Spleen (tissue), 13 donors: ENCODE measurements around the gene APRT. TPM values are rescaled to one million over a fixed set of nuclear protein-coding genes. Genes with fewer than 3 reads are reported as not detected.

ENCODE experiments used
- DNase-seq: peaks from one replicate; pipeline ENCODE4 v3.0.0-alpha.2; 2020
- H3K27ac ChIP-seq, 8 donors: fragments of 200-600 bp; sonication (generic) in 7 of 8; 1 replicate in 4 of 8; 2 replicates in 4 of 8; pipeline versions ENCODE4 v1.5.0 to v1.8.0; 2016 to 2021; ENCODE audit warnings: inconsistent platforms in 4 of 8, mild to moderate bottlenecking in 4 of 8, moderate library complexity in 1 of 8
- H3K27me3 ChIP-seq, 7 donors: fragments of 200-600 bp; sonication (generic) in 6 of 7; replicated peaks in 1 of 7; 1 replicate in 4 of 7; 2 replicates in 3 of 7; pipeline versions ENCODE4 v1.5.0 to v1.8.0; 2016 to 2021; ENCODE audit warnings: inconsistent platforms in 3 of 7, mild to moderate bottlenecking in 1 of 7
- H3K36me3 ChIP-seq, 6 donors: fragments of 200-600 bp; sonication (generic) in 5 of 6; 1 replicate in 4 of 6; 2 replicates in 2 of 6; pipeline versions ENCODE4 v1.5.0 to v1.8.0; 2016 to 2021; ENCODE audit warnings: inconsistent platforms in 2 of 6
- H3K4me1 ChIP-seq, 6 donors: fragments of 200-600 bp; sonication (generic) in 5 of 6; 1 replicate in 3 of 6; 2 replicates in 3 of 6; pipeline versions ENCODE4 v1.5.0 to v1.8.0; 2016 to 2021; ENCODE audit warnings: inconsistent platforms in 3 of 6
- H3K4me3 ChIP-seq, 8 donors: fragments of 200-600 bp; sonication (generic) in 7 of 8; 1 replicate in 4 of 8; 2 replicates in 4 of 8; pipeline versions ENCODE4 v1.5.0 to v1.8.0; 2016 to 2021; ENCODE audit warnings: inconsistent platforms in 4 of 8, mild to moderate bottlenecking in 4 of 8, moderate library complexity in 2 of 8
- H3K9me3 ChIP-seq, 8 donors: fragments of 200-600 bp; sonication (generic) in 7 of 8; 1 replicate in 4 of 8; 2 replicates in 4 of 8; pipeline versions ENCODE4 v1.5.0 to v1.8.0; 2016 to 2021; ENCODE audit warnings: inconsistent platforms in 4 of 8
- POLR2A ChIP-seq, 3 donors: fragments of 450-650 bp; IDR thresholded peaks; one replicate each; pipeline ENCODE4 v1.5.1; 2017; ENCODE audit warnings: antibody characterized with exemption in 3 of 3, mild to moderate bottlenecking in 1 of 3
- POLR2AphosphoS5 ChIP-seq, 3 donors: sonication (generic); formaldehyde crosslinking; IDR thresholded peaks; one replicate each; pipeline ENCODE4 v1.5.1; 2017; ENCODE audit warnings: antibody characterized with exemption in 3 of 3
- WGBS, 5 donors: extraction: QIAGEN DNeasy Blood & Tissue Kit in 3 of 5; methylation state at CpG; one replicate each; pipeline versions ENCODE4 v1.1.5 to v1.1.7; 2013 to 2018; 5-methylcytosine and 5-hydroxymethylcytosine counted together
- intact Hi-C: fragments of 100-400 bp; cut with DNase I; formaldehyde crosslinking; loops from one replicate; pipeline ENCODE4 v1.15.0; 2023; ENCODE audit warnings: low total_unique reads
- long read RNA-seq, 2 donors: transcript quantifications; one replicate each; lab custom pipeline, GENCODE V29; 2026
- polyA plus RNA-seq, 3 donors: library from polyadenylated mRNA; stranded (reverse); fragments of 200-250 nt; gene quantifications; one replicate each; pipeline ENCODE4 v1.2.1, GENCODE V29; 2013
- total RNA-seq, 7 donors: library from RNA; depleted of rRNA in 3 of 7; stranded (reverse); fragments of >200 nt in 3 of 7; fragmentation: NEBNext Ultra II Directional in 4 of 7; extraction: Animal tissue kit (Norgen Biotek cat#: 25700) in 4 of 7; gene quantifications; one replicate each; pipeline versions ENCODE4 v1.1.0 to v1.2.1, GENCODE V29; 2016 to 2021
- TF ChIP-seq, protein P1 (sequence below), 11 experiments: fragments of 200-600 bp in 7 of 11; fragments of 450-650 bp in 4 of 11; sonication (generic) in 4 of 11; IDR thresholded peaks in 8 of 11; conservative IDR thresholded peaks in 3 of 11; 1 replicate in 7 of 11; 2 replicates in 4 of 11; pipeline versions ENCODE4 v1.4.0 to v1.8.0; 2016 to 2021; ENCODE audit warnings: antibody characterized with exemption in 11 of 11, inconsistent platforms in 4 of 11, mild to moderate bottlenecking in 1 of 11
- donor health status: healthy with polysubstance abuse.
- donor health status: DM: no; HTN: no; CAD: no; lungs with moderate emphysema.
- donor health status: DM: no; HTN: no; CAD: no.
- donor health status: Bipolar disorder and iron deficiency.
- donor health status: healthy.
- donor health status: DM: no; HTN: no; CAD: no.
- donor health status: DM: yes; HTN: yes; CAD: no.

The APRT gene, protein sequence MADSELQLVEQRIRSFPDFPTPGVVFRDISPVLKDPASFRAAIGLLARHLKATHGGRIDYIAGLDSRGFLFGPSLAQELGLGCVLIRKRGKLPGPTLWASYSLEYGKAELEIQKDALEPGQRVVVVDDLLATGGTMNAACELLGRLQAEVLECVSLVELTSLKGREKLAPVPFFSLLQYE
- total RNA-seq (100 to 1,000 TPM in 3 of 7 donors, 10 to 100 TPM in 4; 84.1 to 112 (median 96.8) TPM), polyA plus RNA-seq (100 to 1,000 TPM; 187 to 259 (median 225) TPM)
- long read RNA-seq, donor 1, transcript APRT-201 (5 exons, 947 nt) = major isoform, 57 of 105 reads
- long read RNA-seq, donor 1, transcript APRT-202 (5 exons, 664 nt) = minor isoform, 16 of 105 reads
- long read RNA-seq, donor 1, partial matches to known transcripts = 20 of 105 reads
- long read RNA-seq, donor 1, other reads (novel, unspliced or antisense) = 11 of 105 reads
- long read RNA-seq, donor 2, transcript APRT-202 (5 exons, 664 nt) = minor isoform, 15 of 83 reads
- long read RNA-seq, donor 2, transcript APRT-201 (5 exons, 947 nt) = major isoform, 48 of 83 reads
- long read RNA-seq, donor 2, partial matches to known transcripts = 0 of 83 reads
- long read RNA-seq, donor 2, other reads (novel, unspliced or antisense) = 18 of 83 reads

DNA sequence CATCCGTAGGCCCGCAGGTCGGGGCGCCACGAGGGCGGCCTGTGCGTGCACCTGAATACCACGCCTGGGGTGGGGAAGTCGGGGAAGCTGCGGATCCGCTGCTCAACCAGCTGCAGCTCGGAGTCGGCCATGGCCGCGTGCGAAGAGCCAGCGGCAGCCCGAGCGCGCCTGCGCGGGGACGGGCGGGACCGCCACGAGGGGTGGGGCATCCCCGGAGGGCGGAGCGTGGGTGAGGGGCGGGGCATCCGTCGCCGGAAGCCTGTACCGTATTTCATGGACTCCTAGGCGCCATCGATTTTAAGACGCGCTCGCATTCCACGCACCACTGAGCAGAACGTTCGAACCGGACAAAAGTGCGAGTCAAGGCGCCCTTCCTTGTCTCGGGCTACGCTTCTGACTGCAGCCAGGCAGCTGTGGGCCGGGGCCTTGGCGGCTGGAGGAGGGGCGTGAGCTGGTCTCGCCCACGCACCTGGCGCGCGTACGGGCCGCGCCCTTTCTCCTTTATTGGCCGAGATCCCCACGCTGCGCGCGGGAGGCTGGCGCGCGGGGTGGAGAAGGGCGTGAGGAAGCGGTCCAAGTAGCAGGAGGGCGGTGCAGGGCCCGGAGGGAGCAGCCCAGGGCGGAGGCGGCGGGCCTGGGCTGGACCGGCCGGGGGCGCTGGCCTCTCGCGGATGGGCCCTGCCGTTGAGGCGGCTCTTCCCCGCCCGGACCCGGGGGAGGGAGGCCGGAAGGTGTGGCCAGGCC, at the start of gene APRT:
APRT (minus strand) TSS at position 160 of the 744 bp plus-strand sequence; CDS start at position 131, 29 bp downstream.
- WGBS, 5 donors = 0 to 1% (median 0%) methylated on average over 1 to 84 of the region's 84 CpGs
- Histone ChIP-seq H3K4me3 (peak within 1 kb of the TSS; percentile 71 to 98 (median 94)), H3K27me3 (no peaks in the 10 kb centered on the region), H3K27ac (peak within 1 kb of the TSS; percentile 85 to 96 (median 94)), H3K9me3 (no peaks in the 10 kb centered on the region), H3K4me1 (peaks cover 17 to 64% (median 37%) of the 10 kb centered on the region in 6 donors), H3K36me3 (peaks cover 0 to 42% (median 24%) of the 10 kb centered on the region in 6 donors)
- peak; percentile 99 for DNase-seq
- intact Hi-C loops = loop anchor here (5.0 kb wide), 1 partner anchor 45 kb away; the partner anchor contains the start of genes GALNS and TRAPPC2L
- TF ChIP-seq POLR2AphosphoS5 (IDR thresholded peaks at IDR 0.05) (peak; percentile 97 to 98 (median 97)), POLR2A (IDR thresholded peaks at IDR 0.05) (peak in 2 of 3 donors; percentile 51 to 56)
- TF ChIP-seq, protein P1, sequence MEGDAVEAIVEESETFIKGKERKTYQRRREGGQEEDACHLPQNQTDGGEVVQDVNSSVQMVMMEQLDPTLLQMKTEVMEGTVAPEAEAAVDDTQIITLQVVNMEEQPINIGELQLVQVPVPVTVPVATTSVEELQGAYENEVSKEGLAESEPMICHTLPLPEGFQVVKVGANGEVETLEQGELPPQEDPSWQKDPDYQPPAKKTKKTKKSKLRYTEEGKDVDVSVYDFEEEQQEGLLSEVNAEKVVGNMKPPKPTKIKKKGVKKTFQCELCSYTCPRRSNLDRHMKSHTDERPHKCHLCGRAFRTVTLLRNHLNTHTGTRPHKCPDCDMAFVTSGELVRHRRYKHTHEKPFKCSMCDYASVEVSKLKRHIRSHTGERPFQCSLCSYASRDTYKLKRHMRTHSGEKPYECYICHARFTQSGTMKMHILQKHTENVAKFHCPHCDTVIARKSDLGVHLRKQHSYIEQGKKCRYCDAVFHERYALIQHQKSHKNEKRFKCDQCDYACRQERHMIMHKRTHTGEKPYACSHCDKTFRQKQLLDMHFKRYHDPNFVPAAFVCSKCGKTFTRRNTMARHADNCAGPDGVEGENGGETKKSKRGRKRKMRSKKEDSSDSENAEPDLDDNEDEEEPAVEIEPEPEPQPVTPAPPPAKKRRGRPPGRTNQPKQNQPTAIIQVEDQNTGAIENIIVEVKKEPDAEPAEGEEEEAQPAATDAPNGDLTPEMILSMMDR (IDR thresholded peaks at IDR 0.05 in 8 of 11, conservative IDR thresholded peaks at IDR 0.05 in 3 of 11) = peak in 8 of 11 experiments; percentile 4 to 60 (median 34)

DNA sequence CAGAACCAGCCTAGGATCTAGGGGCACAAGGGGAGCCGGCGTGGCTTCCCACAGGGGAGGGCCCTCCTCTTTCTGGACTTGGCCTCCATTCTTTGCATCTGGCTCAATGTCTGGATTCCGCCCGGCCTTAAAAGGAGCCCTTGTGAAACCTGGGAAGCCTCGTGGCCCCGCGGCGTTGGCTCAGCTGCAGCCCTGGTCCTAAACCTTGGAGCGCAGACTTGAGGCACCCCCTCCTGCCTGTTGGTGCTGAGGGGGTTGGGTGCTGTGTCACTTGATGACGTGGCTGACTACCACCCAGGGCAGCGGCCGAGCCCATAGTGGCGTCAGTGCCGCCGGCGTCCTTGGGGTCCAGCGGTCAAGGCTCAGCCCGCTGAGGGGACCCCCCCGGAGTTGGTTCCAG, 49.6 kb upstream of the APRT start:
- peaks cover 14 to 39% (median 32%) of the 10 kb centered on the region in 6 donors for H3K4me1 ChIP-seq
- TF ChIP-seq POLR2AphosphoS5 (IDR thresholded peaks at IDR 0.05) (peak in 2 of 3 donors; percentile 14 to 48), POLR2A (IDR thresholded peaks at IDR 0.05) (no peak)
- TF ChIP-seq, protein P1 (IDR thresholded peaks at IDR 0.05 in 8 of 11, conservative IDR thresholded peaks at IDR 0.05 in 3 of 11) = no peak
- H3K36me3 ChIP-seq = peaks cover 0 to 56% (median 42%) of the 10 kb centered on the region in 6 donors
- WGBS, 5 donors = 90 to 96% (median 93%) methylated on average over 10 to 19 of the region's 19 CpGs
- H3K4me3 ChIP-seq = no peak overlapping the region
- H3K9me3 ChIP-seq = no peaks in the 10 kb centered on the region
- no peaks in the 10 kb centered on the region for H3K27me3 ChIP-seq
- DNase-seq = no peak
- H3K27ac ChIP-seq = no peak overlapping the region
- intact Hi-C loops = no loop called here

DNA sequence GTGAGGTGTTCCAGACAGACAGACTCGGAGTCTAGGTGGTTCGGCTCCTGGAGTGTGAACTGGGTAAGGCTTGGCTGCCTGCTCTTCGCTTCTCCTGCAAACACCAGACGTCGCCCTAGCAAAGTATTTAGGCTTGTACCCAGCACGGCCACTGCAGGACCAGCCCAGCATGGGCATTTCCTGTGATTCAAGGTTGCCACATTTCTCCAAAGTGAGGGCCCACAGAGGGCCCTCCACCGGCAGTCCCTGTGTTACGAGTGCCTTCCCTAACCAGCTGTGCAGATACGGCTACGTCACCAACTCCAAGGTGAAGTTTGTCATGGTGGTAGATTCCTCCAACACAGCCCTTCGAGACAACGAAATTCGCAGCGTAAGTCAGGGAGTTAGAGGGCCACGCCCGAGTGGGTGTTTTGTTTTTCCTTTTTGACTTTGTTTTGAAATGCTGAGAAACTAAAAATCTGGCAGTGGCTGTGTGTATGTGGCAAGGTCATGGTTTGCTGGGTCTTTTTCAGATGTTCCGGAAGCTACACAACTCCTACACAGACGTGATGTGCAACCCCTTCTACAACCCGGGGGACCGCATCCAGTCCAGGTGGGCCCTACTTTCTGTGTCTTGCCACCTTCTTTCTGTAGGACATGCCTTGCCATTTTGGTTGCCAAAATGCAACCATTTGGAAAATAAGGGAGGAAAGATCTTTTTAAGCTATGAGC, 47.8 kb upstream of the APRT start:
- H3K4me3 ChIP-seq = no peak overlapping the region
- peaks cover 27 to 57% (median 50%) of the 10 kb centered on the region in 6 donors for H3K4me1 ChIP-seq
- no peak for DNase-seq
- no peaks in the 10 kb centered on the region for H3K27me3 ChIP-seq
- H3K27ac ChIP-seq = peak overlapping the region in 6 of 8 donors; percentile 26 to 94 (median 60)
- intact Hi-C loops = loop anchor here (5.0 kb wide), 1 partner anchor 47 kb away; the partner anchor contains the start of gene APRT
- TF ChIP-seq, protein P1 (IDR thresholded peaks at IDR 0.05 in 8 of 11, conservative IDR thresholded peaks at IDR 0.05 in 3 of 11) = peak in 6 of 11 experiments; percentile 12 to 50 (median 20)
- TF ChIP-seq POLR2AphosphoS5 (IDR thresholded peaks at IDR 0.05) (peak in 2 of 3 donors; percentile 32 to 62), POLR2A (IDR thresholded peaks at IDR 0.05) (no peak)
- 65 to 83% (median 69%) methylated on average over 18 to 20 of the region's 20 CpGs for WGBS, 5 donors
- H3K36me3 ChIP-seq = peaks cover 0 to 56% (median 42%) of the 10 kb centered on the region in 6 donors
- H3K9me3 ChIP-seq = no peaks in the 10 kb centered on the region
